Measurements from ENCODE around the gene PAK1. TPM values are rescaled to one million over a fixed set of nuclear protein-coding genes. Genes with fewer than 3 reads are reported as not detected.

Gene PAK1
- polyA plus RNA-seq, 3 donors = 128 to 195 (median 134) TPM

GRCh38 chr11:77371646-77372045 lies 102.2 kb downstream of the PAK1 start:
- no peak overlapping the region for H3K27ac ChIP-seq (ENCODE audit: low read depth in 1 of 2, low read length in 2 of 2)
- no peaks in the 10 kb centered on the region for H3K27me3 ChIP-seq (ENCODE audit: control insufficient read depth in 2 of 2, insufficient read depth in 2 of 2, low read length in 2 of 2)
- H3K4me1 ChIP-seq (ENCODE audit: control insufficient read depth in 1 of 2, insufficient read depth in 2 of 2, low read length in 2 of 2) = peaks cover 7 to 12% of the 10 kb centered on the region in 2 donors
- H3K27ac Mint-ChIP-seq = no peak overlapping the region
- H3K36me3 ChIP-seq (replicated peaks in 1 of 2; ENCODE audit: control insufficient read depth in 1 of 2, insufficient read depth in 2 of 2, low read length in 2 of 2) = peaks cover 68 to 96% of the 10 kb centered on the region in 2 donors
- H3K9me3 Mint-ChIP-seq = peaks cover 0 to 2% (median 0%) of the 10 kb centered on the region in 7 donors
- peaks cover 13% of the 10 kb centered on the region for H3K4me1 Mint-ChIP-seq
- peaks cover 6% of the 10 kb centered on the region for H3K79me2 ChIP-seq (ENCODE audit: insufficient read depth, low read length)
- no peaks in the 10 kb centered on the region for H3K9me3 ChIP-seq (replicated peaks in 1 of 2; ENCODE audit: control insufficient read depth in 1 of 2, insufficient read depth in 1 of 2, low read length in 2 of 2)
- H2AFZ ChIP-seq (ENCODE audit: insufficient read depth, low read depth, low read length, poor library complexity, severe bottlenecking) = no peak overlapping the region
- H3K27me3 Mint-ChIP-seq (ENCODE audit: low read depth in 3 of 3) = no peaks in the 10 kb centered on the region
- no peak overlapping the region for H3K9ac ChIP-seq (ENCODE audit: insufficient read depth, low read length, poor library complexity, severe bottlenecking)
- DNase-seq = no peak
- no peak overlapping the region for H3K4me3 Mint-ChIP-seq
- H3K4me2 ChIP-seq (replicated peaks; ENCODE audit: extremely low read depth, low read length, poor library complexity, severe bottlenecking) = no peak overlapping the region
- intact Hi-C loops (cut with micrococcal nuclease) = no loop called here
- peaks cover 77% of the 10 kb centered on the region for H4K20me1 ChIP-seq (ENCODE audit: insufficient read depth, low read length)
- no peak overlapping the region for H3K4me3 ChIP-seq (replicated peaks in 1 of 3; ENCODE audit: low read depth in 2 of 3, low read length in 3 of 3)
- H3K36me3 Mint-ChIP-seq = peaks cover 66 to 90% of the 10 kb centered on the region in 2 donors
- no peak for TF ChIP-seq CTCF (IDR thresholded peaks at IDR 0.05)

GRCh38 chr11:77370217-77370616 lies 103.7 kb downstream of the PAK1 start:
- Histone ChIP-seq H3K27ac (ENCODE audit: low read depth in 1 of 2, low read length in 2 of 2) (peak overlapping the region in 1 of 2 donors; percentile 38), H3K4me1 (ENCODE audit: control insufficient read depth in 1 of 2, insufficient read depth in 2 of 2, low read length in 2 of 2) (peaks cover 7 to 12% of the 10 kb centered on the region in 2 donors), H3K27me3 (ENCODE audit: control insufficient read depth in 2 of 2, insufficient read depth in 2 of 2, low read length in 2 of 2) (no peaks in the 10 kb centered on the region), H4K20me1 (ENCODE audit: insufficient read depth, low read length) (peaks cover 74% of the 10 kb centered on the region), H3K4me2 (replicated peaks; ENCODE audit: extremely low read depth, low read length, poor library complexity, severe bottlenecking) (no peak overlapping the region), H2AFZ (ENCODE audit: insufficient read depth, low read depth, low read length, poor library complexity, severe bottlenecking) (no peak overlapping the region), H3K4me3 (replicated peaks in 1 of 3; ENCODE audit: low read depth in 2 of 3, low read length in 3 of 3) (no peak overlapping the region), H3K79me2 (ENCODE audit: insufficient read depth, low read length) (peaks cover 18% of the 10 kb centered on the region), H3K9ac (ENCODE audit: insufficient read depth, low read length, poor library complexity, severe bottlenecking) (no peak overlapping the region), H3K9me3 (replicated peaks in 1 of 2; ENCODE audit: control insufficient read depth in 1 of 2, insufficient read depth in 1 of 2, low read length in 2 of 2) (no peaks in the 10 kb centered on the region), H3K36me3 (replicated peaks in 1 of 2; ENCODE audit: control insufficient read depth in 1 of 2, insufficient read depth in 2 of 2, low read length in 2 of 2) (peaks cover 63 to 95% of the 10 kb centered on the region in 2 donors)
- H3K27me3 Mint-ChIP-seq (ENCODE audit: low read depth in 3 of 3) = no peaks in the 10 kb centered on the region
- TF ChIP-seq CTCF (IDR thresholded peaks at IDR 0.05) = no peak
- DNase-seq = no peak
- intact Hi-C loops (cut with micrococcal nuclease) = no loop called here
- no peak overlapping the region for H3K4me3 Mint-ChIP-seq
- H3K4me1 Mint-ChIP-seq = peaks cover 13% of the 10 kb centered on the region
- peaks cover 0 to 2% (median 0%) of the 10 kb centered on the region in 7 donors for H3K9me3 Mint-ChIP-seq
- H3K36me3 Mint-ChIP-seq = peaks cover 65 to 91% of the 10 kb centered on the region in 2 donors
- WGBS (ENCODE audit: insufficient coverage) = no CpG with 5 or more reads among the region's 1 CpG
- H3K27ac Mint-ChIP-seq = peak overlapping the region in 3 of 7 donors; percentile 12 to 68 (median 48)
